Panc1 (cell line): ENCODE data around the gene GRIK1. TPM values are rescaled to one million over a fixed set of nuclear protein-coding genes. Genes with fewer than 3 reads are reported as not detected.

Experiments used
- ATAC-seq: fragments of 200-7000 bp; cut with Tn5 transposase; 2 replicates; pipeline ENCODE4 v1.9.1; 2020; ENCODE audit warnings: mild to moderate bottlenecking, moderate library complexity
- BruUV-seq: library from RNA; stranded (reverse); fragments of 400-500 nt; replicated peaks from 2 replicates; lab custom pipeline; 2021; lab: Mats Ljungman, UMichigan
- CTCF ChIA-PET: fragments of 300-600 bp; sonication (Branson Sonifier 250); formaldehyde crosslinking; loops from one replicate; lab custom pipeline; 2022; ENCODE audit warnings: antibody characterized with exemption; lab: Charles Lee
- POLR2A ChIA-PET: fragments of 300-600 bp; sonication (Branson Sonifier 250); formaldehyde crosslinking; loops from one replicate; lab custom pipeline; 2022; ENCODE audit warnings: antibody characterized with exemption; lab: Charles Lee
- DNase-seq: peaks from one replicate; pipeline ENCODE4 v3.0.0-alpha.2; 2010; ENCODE audit warnings: low read depth, low spot score
- H3K27ac ChIP-seq: 2 replicates; pipeline ENCODE4 v1.5.1; 2011; ENCODE audit warnings: mild to moderate bottlenecking, low read length, inconsistent platforms
- H3K27me3 ChIP-seq: fragments of 200-500 bp; sonication (Bioruptor generic); 2 replicates; pipeline ENCODE4 v1.6.0; 2014; ENCODE audit warnings: low read length, inconsistent platforms; ENCODE audit not compliant: control insufficient read depth, insufficient read depth
- H3K36me3 ChIP-seq: fragments of 200-500 bp; sonication (Bioruptor generic); 2 replicates; pipeline ENCODE4 v1.5.1; 2014; ENCODE audit warnings: inconsistent platforms, mild to moderate bottlenecking, low read length, moderate library complexity; ENCODE audit not compliant: control insufficient read depth, insufficient read depth
- H3K4me1 ChIP-seq: 2 replicates; pipeline ENCODE4 v1.5.1; 2011; ENCODE audit warnings: inconsistent platforms, mild to moderate bottlenecking, low read length, moderate library complexity; ENCODE audit not compliant: control insufficient read depth, insufficient read depth
- H3K4me3 ChIP-seq, 2 experiments: 2 replicates each; pipeline ENCODE4 v1.5.1; 2011 to 2012; ENCODE audit warnings: low read depth in 2 of 2, low read length in 2 of 2, mild to moderate bottlenecking in 2 of 2, inconsistent platforms in 1 of 2, moderate library complexity in 1 of 2
- H3K9me3 ChIP-seq: fragments of 200-500 bp; sonication (Bioruptor generic); 2 replicates; pipeline ENCODE4 v1.5.1; 2014; ENCODE audit warnings: low read depth, mild to moderate bottlenecking, inconsistent platforms, low read length, moderate library complexity; ENCODE audit not compliant: control insufficient read depth, insufficient read depth
- CTCF ChIP-seq: fragments of 450-650 bp; IDR thresholded peaks from 2 replicates; pipeline ENCODE4 v1.5.1; 2017; ENCODE audit warnings: mild to moderate bottlenecking
- POLR2AphosphoS5 ChIP-seq: IDR thresholded peaks from 2 replicates; pipeline ENCODE4 v1.6.1; 2012; ENCODE audit warnings: mild to moderate bottlenecking, low read depth, low read length, moderate library complexity
- REST ChIP-seq, 2 experiments: IDR thresholded peaks; 2 replicates each; pipeline ENCODE4 v1.6.1; 2011 to 2012; ENCODE audit warnings: low read depth in 2 of 2, control low read depth in 1 of 2, low read length in 1 of 2, mild to moderate bottlenecking in 1 of 2, moderate library complexity in 1 of 2; ENCODE audit not compliant: insufficient read depth in 1 of 2
- SIN3A ChIP-seq: IDR thresholded peaks from 2 replicates; pipeline ENCODE4 v1.6.1; 2012; ENCODE audit warnings: low read depth, mild to moderate bottlenecking, low read length, moderate library complexity, borderline replicate concordance; ENCODE audit not compliant: insufficient read depth
- TCF7L2 ChIP-seq: IDR thresholded peaks from 2 replicates; pipeline ENCODE4 v1.6.1; 2011; ENCODE audit warnings: mild to moderate bottlenecking, low read depth, low read length, inconsistent platforms
- in situ Hi-C: cut with HindIII; loops from 2 replicates; pipeline ENCODE4 v1.10.0; 2016; ENCODE audit warnings: low sequenced_read_pairs, low pct_unique_long_range_greater_than_20kb
- intact Hi-C: fragments of 100-400 bp; cut with micrococcal nuclease; formaldehyde crosslinking; loops from one replicate; pipeline ENCODE4 v1.10.0; 2022; ENCODE audit not compliant: unreplicated experiment
- total RNA-seq: library from RNA; stranded (reverse); gene quantifications from one replicate; pipeline ENCODE4 v1.2.1, GENCODE V29; 2021; ENCODE audit not compliant: unreplicated experiment

GRIK1 gene
- total RNA-seq, 1 experiment from 2014 or later: not detected

GRCh38 chr21:29942034-29942433 is 2.2 kb upstream of the GRIK1 start:
- ChIA-PET CTCF (no interaction called here), POLR2A (no interaction called here)
- in situ Hi-C loops: no loop called here
- Histone ChIP-seq H3K4me3 (no peak overlapping the region), H3K27ac (no peak overlapping the region), H3K4me1 (no peaks in the 10 kb centered on the region), H3K9me3 (no peaks in the 10 kb centered on the region), H3K27me3 (no peaks in the 10 kb centered on the region; the same call in 1 of the 2 replicates), H3K36me3 (no peaks in the 10 kb centered on the region)
- no peak for TF ChIP-seq REST (IDR thresholded peaks at IDR 0.05; ENCODE audit: insufficient read depth in 1 of 2, low read depth in 2 of 2, low read length in 1 of 2)
- TF ChIP-seq CTCF: no peak
- no peak for TF ChIP-seq TCF7L2
- TF ChIP-seq SIN3A: no peak
- TF ChIP-seq POLR2AphosphoS5: no peak
- intact Hi-C loops: no loop called here
- DNase-seq (no peak), ATAC-seq (no peak)
- no TSS peak for BruUV-seq

- ChIA-PET POLR2A (no interaction called here), CTCF (no interaction called here)
- TF ChIP-seq REST (IDR thresholded peaks at IDR 0.05; ENCODE audit: insufficient read depth in 1 of 2, low read depth in 2 of 2, low read length in 1 of 2): no peak
- no peak for TF ChIP-seq TCF7L2
- no peak for TF ChIP-seq SIN3A
- TF ChIP-seq CTCF: no peak
- TF ChIP-seq POLR2AphosphoS5: no peak
- Histone ChIP-seq H3K36me3 (no peaks in the 10 kb centered on the region), H3K4me1 (no peaks in the 10 kb centered on the region), H3K9me3 (no peaks in the 10 kb centered on the region), H3K27me3 (no peaks in the 10 kb centered on the region; the same call in 1 of the 2 replicates), H3K27ac (no peak overlapping the region), H3K4me3 (no peak overlapping the region)
- in situ Hi-C loops (no loop called here), intact Hi-C loops (no loop called here)
- DNase-seq: no peak
- ATAC-seq: no peak
- BruUV-seq: no TSS peak
Measured at GRCh38 chr21:29940991-29941390, 1.2 kb upstream of the GRIK1 start.
